Measurements from ENCODE around the gene TMEM38B. TPM values are rescaled to one million over a fixed set of nuclear protein-coding genes. Genes with fewer than 3 reads are reported as not detected.

TMEM38B gene, protein sequence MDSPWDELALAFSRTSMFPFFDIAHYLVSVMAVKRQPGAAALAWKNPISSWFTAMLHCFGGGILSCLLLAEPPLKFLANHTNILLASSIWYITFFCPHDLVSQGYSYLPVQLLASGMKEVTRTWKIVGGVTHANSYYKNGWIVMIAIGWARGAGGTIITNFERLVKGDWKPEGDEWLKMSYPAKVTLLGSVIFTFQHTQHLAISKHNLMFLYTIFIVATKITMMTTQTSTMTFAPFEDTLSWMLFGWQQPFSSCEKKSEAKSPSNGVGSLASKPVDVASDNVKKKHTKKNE
- total RNA-seq = 10 to 100 TPM in 4 of 8 experiments, 1 to 10 TPM in 4; 2.8 to 20.8 (median 9.7) TPM

- peak; percentile 85 to 95 (median 94) for ATAC-seq (replicated peaks in 6 of 8)
Observed at GRCh38 chr9:105694190-105694847, at the start of gene TMEM38B. TMEM38B (plus strand) TSS chr9:105694541; CDS start chr9:105694661, 120 bp downstream.

GRCh38 chr9:105646879-105647594 lies 47.3 kb upstream of the TMEM38B start:
- H3K27ac ChIP-seq = peak overlapping the region in 1 of 2 donors; percentile 3
- ATAC-seq (replicated peaks in 6 of 8) = no peak
- in situ Hi-C loops (cut with MboI; ENCODE audit: low pct_unique_long_range_greater_than_20kb in 2 of 9, low sequenced_read_pairs in 9 of 9, unreplicated experiment in 9 of 9) = loop anchor here in 1 of 9 experiments (25.0 kb wide), 1 partner anchor 90 kb away; no protein-coding TSS in a partner anchor
- H3K4me1 ChIP-seq (replicated peaks in 1 of 2) = peaks cover 5% of the 10 kb centered on the region in 2 donors
- WGBS, 10 experiments = 79 to 100% (median 87%) methylated on average over 1 to 7 of the region's 7 CpGs; no CpG with 5 or more reads in 3 of the 10 experiments
- no peak overlapping the region for H3K4me3 ChIP-seq

More at GRCh38 chr9:105694190-105694847, at the start of gene TMEM38B:
- Histone ChIP-seq H3K27ac (peak within 1 kb of the TSS; percentile 40 to 85), H3K4me1 (replicated peaks in 1 of 2) (peaks cover 0 to 16% of the 10 kb centered on the region in 2 donors), H3K4me3 (peak within 1 kb of the TSS; percentile 60 to 93 (median 71))
- 0 to 3% (median 0%) methylated on average over 1 to 7 of the region's 65 CpGs; no CpG with 5 or more reads in 7 of the 10 experiments for WGBS, 10 experiments
- in situ Hi-C loops (cut with MboI; ENCODE audit: low pct_unique_long_range_greater_than_20kb in 2 of 9, low sequenced_read_pairs in 9 of 9, unreplicated experiment in 9 of 9) = no loop called here

DNA sequence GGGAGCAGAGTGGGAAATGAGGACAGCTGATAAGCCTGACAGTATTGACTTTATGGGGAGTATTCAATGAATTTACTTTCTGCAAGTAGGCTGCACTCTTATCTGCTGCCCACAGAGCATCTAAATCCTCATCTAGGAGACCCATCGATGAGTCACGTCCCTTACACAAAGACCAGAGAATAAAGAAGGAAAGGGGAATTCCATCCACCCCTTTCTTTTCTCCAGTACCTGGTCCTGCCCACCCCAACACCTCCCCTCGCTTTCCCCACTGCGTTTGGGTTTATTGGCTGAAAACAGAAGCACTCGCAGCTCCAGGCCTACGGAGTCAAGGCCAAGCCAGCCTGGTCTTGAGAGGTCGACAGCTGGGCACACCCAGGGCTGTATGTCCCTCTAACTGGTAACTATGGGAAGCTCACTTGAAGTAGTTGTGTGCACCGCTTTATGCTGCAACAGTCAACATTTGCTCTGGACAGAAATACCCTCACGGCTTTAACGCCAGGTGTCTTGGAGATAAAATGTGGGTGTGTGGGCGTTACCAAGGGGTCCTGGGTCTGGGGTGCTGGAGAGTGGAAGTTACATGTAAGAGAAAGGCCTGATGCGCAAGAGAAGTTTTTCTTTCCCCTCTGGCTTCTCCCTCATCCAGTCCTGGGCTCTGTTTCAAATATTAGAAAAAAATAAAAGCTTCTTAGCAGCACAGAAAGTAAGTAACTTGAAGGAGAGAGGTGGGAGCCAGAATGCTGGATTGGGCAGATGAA lies 46.6 kb upstream of the TMEM38B start:
- H3K4me1 ChIP-seq (replicated peaks in 1 of 2) = peaks cover 5% of the 10 kb centered on the region in 2 donors
- no peak overlapping the region for H3K27ac ChIP-seq
- peak in 4 of 8 experiments; percentile 19 to 94 (median 22) for ATAC-seq (replicated peaks in 6 of 8)
- in situ Hi-C loops (cut with MboI; ENCODE audit: low pct_unique_long_range_greater_than_20kb in 2 of 9, low sequenced_read_pairs in 9 of 9, unreplicated experiment in 9 of 9) = loop anchor here in 1 of 9 experiments (25.0 kb wide), 1 partner anchor 90 kb away; no protein-coding TSS in a partner anchor
- no peak overlapping the region for H3K4me3 ChIP-seq
- WGBS, 10 experiments = 63 to 100% (median 87%) methylated on average over 1 to 7 of the region's 12 CpGs

- Histone ChIP-seq H3K27ac (no peak overlapping the region), H3K4me1 (replicated peaks in 1 of 2) (peaks cover 5 to 6% of the 10 kb centered on the region in 2 donors), H3K4me3 (no peak overlapping the region)
- in situ Hi-C loops (cut with MboI; ENCODE audit: low pct_unique_long_range_greater_than_20kb in 2 of 9, low sequenced_read_pairs in 9 of 9, unreplicated experiment in 9 of 9) = no loop called here
- ATAC-seq (replicated peaks in 6 of 8) = no peak
- WGBS, 10 experiments = 25 to 100% (median 60%) methylated on average over 1 to 4 of the region's 4 CpGs; no CpG with 5 or more reads in 4 of the 10 experiments
Observed at GRCh38 chr9:105651806-105652205, 42.5 kb upstream of the TMEM38B start.

DNA sequence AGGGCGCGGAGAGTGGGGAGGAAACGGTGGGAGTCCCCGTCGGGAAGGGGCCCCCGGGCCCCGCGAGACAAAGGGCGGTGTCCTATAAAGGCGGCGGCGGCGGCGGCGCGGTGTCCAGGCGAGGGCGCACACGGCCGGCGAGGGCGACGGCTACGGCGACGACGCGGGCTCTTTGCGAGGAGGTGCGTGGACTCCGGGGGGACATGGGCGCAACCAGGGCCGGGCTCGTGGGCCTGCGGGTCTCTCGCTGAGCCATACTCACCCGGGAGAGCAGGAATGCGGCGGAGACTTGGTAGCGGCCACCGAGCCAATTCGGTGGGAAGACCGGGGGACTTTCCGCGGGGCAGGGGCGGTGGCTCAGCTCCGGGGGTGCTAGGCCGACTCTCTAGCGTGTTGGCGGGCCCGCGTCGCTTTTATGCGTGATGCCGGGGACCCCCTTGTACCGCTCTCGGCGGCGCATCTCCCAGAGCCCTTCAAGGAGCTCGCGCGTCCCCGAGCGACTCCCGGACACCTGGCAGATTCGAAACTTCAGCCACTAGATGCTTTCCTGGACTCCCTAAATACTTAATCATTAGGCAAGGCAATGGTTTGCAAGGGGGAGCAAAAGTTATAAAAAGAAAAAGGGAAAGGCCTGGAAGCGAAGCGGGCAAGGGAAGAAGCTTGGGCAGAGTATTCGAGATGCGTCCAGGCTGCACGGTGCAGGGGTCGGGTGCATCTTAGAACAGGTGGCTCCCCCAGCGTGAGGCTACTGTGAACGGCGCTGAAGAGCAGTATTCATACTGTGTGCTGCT lies 38.0 kb upstream of the TMEM38B start:
- in situ Hi-C loops (cut with MboI; ENCODE audit: low pct_unique_long_range_greater_than_20kb in 2 of 9, low sequenced_read_pairs in 9 of 9, unreplicated experiment in 9 of 9) = no loop called here
- Histone ChIP-seq H3K4me3 (peak overlapping the region; percentile 27 to 52 (median 43)), H3K27ac (no peak overlapping the region), H3K4me1 (replicated peaks in 1 of 2) (peaks cover 3 to 7% of the 10 kb centered on the region in 2 donors)
- ATAC-seq (replicated peaks in 6 of 8) = peak; percentile 48 to 94 (median 91)
- 0 to 45% (median 1%) methylated on average over 1 to 31 of the region's 75 CpGs; no CpG with 5 or more reads in 1 of the 10 experiments for WGBS, 10 experiments

- H3K27ac ChIP-seq = no peak overlapping the region
- peaks cover 3 to 7% of the 10 kb centered on the region in 2 donors for H3K4me1 ChIP-seq (replicated peaks in 1 of 2)
- WGBS, 10 experiments = 14 to 100% (median 57%) methylated on average over 1 to 2 of the region's 2 CpGs; no CpG with 5 or more reads in 1 of the 10 experiments
- no peak overlapping the region for H3K4me3 ChIP-seq
- in situ Hi-C loops (cut with MboI; ENCODE audit: low pct_unique_long_range_greater_than_20kb in 2 of 9, low sequenced_read_pairs in 9 of 9, unreplicated experiment in 9 of 9) = no loop called here
- ATAC-seq (replicated peaks in 6 of 8) = no peak
Observed at GRCh38 chr9:105658351-105658750, 36.0 kb upstream of the TMEM38B start.

- in situ Hi-C loops (cut with MboI; ENCODE audit: low pct_unique_long_range_greater_than_20kb in 2 of 9, low sequenced_read_pairs in 9 of 9, unreplicated experiment in 9 of 9) = no loop called here
- Histone ChIP-seq H3K4me3 (no peak overlapping the region), H3K27ac (no peak overlapping the region), H3K4me1 (replicated peaks in 1 of 2) (peaks cover 3 to 7% of the 10 kb centered on the region in 2 donors)
- ATAC-seq (replicated peaks in 6 of 8) = peak in 3 of 8 experiments; percentile 89 to 96 (median 96)
- 0 to 100% (median 60%) methylated on average over 1 to 3 of the region's 4 CpGs; no CpG with 5 or more reads in 3 of the 10 experiments for WGBS, 10 experiments
Observed at GRCh38 chr9:105661011-105661410, 33.3 kb upstream of the TMEM38B start.

DNA sequence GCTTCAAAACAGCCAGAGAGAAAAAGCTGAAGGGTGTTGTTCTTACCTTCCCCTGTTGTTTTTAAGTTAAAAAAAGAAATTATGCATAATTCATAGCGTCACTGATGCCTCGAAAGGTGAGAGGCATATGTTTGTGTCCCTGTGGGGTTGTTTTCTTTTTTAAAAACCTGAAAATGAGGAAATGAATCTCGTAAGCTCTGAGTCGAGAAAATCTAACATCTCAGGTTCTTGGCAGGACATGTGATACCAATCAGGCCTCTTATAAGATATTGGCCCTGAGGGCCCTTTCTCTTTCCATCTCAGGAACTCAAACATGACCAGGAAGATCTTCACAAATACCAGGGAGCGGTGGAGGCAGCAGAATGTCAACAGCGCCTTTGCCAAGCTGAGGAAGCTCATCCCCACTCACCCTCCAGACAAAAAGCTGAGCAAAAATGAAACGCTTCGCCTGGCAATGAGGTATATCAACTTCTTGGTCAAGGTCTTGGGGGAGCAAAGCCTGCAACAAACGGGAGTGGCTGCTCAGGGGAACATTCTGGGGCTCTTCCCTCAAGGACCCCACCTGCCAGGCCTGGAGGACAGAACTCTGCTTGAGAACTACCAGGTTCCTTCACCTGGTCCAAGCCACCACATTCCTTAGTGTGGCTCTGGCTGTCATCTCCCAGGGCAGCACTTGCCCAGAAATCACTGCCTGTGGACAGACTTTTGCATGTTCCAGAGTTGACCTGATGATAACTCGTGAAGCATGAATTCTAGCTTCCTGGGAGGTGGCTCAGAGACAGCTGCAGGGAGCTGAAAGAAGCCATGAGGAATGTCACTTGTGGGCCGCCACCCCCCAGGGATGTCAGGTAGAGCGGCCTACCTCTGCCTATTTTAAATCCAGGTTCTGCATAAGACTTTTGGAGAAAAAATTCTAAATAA lies 31.9 kb upstream of the TMEM38B start, which contains the start of gene TAL2:
TSS of gene TAL2 (plus strand) at position 274 of the 921 bp plus-strand sequence. CDS start at position 314, 40 bp downstream.
- H3K4me1 ChIP-seq (replicated peaks in 1 of 2) = peaks cover 1 to 3% of the 10 kb centered on the region in 2 donors
- H3K27ac ChIP-seq = no peak within 1 kb of the TSS
- 61 to 94% (median 78%) methylated on average over 2 to 9 of the region's 12 CpGs; no CpG with 5 or more reads in 1 of the 10 experiments for WGBS, 10 experiments
- in situ Hi-C loops (cut with MboI; ENCODE audit: low pct_unique_long_range_greater_than_20kb in 2 of 9, low sequenced_read_pairs in 9 of 9, unreplicated experiment in 9 of 9) = no loop called here
- no peak within 1 kb of the TSS for H3K4me3 ChIP-seq
- ATAC-seq (replicated peaks in 6 of 8) = no peak

GRCh38 chr9:105663914-105664313 lies 30.4 kb upstream of the TMEM38B start:
- in situ Hi-C loops (cut with MboI; ENCODE audit: low pct_unique_long_range_greater_than_20kb in 2 of 9, low sequenced_read_pairs in 9 of 9, unreplicated experiment in 9 of 9) = no loop called here
- 0 to 90% (median 61%) methylated on average over 2 to 5 of the region's 5 CpGs; no CpG with 5 or more reads in 2 of the 10 experiments for WGBS, 10 experiments
- no peak for ATAC-seq (replicated peaks in 6 of 8)
- Histone ChIP-seq H3K27ac (no peak overlapping the region), H3K4me3 (no peak overlapping the region), H3K4me1 (replicated peaks in 1 of 2) (no peaks in the 10 kb centered on the region)

DNA sequence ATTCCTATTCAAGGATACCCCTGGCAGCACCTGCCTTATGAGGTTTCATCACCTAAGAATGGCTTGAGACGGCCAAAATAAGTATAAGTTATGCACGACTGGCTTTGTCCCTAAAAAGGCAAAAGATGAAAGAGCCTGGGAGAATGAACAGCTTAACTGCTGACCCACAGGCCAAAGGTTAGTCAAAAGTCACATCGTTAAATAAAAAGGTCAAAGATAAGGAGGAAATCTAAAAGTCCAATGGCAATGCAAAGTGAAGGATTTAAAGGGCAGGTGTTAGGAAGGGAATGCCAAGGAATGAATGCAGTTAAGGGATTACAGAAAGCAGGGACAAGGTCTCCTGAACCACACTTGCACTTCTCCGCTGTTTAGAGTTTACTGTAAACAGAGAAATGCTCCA lies 26.5 kb upstream of the TMEM38B start:
- Histone ChIP-seq H3K4me1 (replicated peaks in 1 of 2) (no peaks in the 10 kb centered on the region), H3K27ac (no peak overlapping the region), H3K4me3 (no peak overlapping the region)
- ATAC-seq (replicated peaks in 6 of 8) = no peak
- 0 to 67% (median 37%) methylated on average over 1 to 4 of the region's 4 CpGs for WGBS, 10 experiments
- in situ Hi-C loops (cut with MboI; ENCODE audit: low pct_unique_long_range_greater_than_20kb in 2 of 9, low sequenced_read_pairs in 9 of 9, unreplicated experiment in 9 of 9) = no loop called here

DNA sequence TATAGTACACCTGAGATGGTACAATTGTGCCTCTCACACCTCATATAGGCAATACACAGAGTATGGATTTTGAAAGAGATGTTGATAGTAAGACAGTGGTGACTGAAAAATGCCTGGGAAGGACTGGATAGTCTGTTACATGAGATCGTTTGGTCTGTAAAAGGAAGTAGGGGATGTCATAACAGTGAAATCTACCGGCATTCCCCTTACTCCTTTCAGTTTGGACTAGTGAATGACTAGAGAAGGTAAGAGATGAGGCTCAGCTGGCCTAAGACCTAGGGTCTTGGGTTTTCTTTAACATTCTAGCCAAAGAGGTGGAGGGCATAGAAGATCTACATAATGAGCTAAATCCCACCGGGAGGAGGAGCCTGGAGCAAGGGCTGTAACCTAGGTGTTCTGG lies 24.0 kb upstream of the TMEM38B start:
- in situ Hi-C loops (cut with MboI; ENCODE audit: low pct_unique_long_range_greater_than_20kb in 2 of 9, low sequenced_read_pairs in 9 of 9, unreplicated experiment in 9 of 9) = no loop called here
- no peaks in the 10 kb centered on the region for H3K4me1 ChIP-seq (replicated peaks in 1 of 2)

More for the DNA sequence above, 24.0 kb upstream of the TMEM38B start:
- ATAC-seq (replicated peaks in 6 of 8) = no peak
- no peak overlapping the region for H3K4me3 ChIP-seq
- H3K27ac ChIP-seq = no peak overlapping the region
- 0 to 100% (median 59%) methylated on average over 1 to 3 of the region's 3 CpGs; no CpG with 5 or more reads in 3 of the 10 experiments for WGBS, 10 experiments
